Astrocyte of the cerebellum (primary cell): ENCODE measurements around the gene PARVG.

Experiments used
- DNase-seq: peaks from one replicate; pipeline ENCODE4 v3.0.0-alpha.2; 2011; ENCODE audit warnings: low read depth
- H3K4me3 ChIP-seq: 2 replicates; pipeline ENCODE4 v1.5.1; 2011; ENCODE audit warnings: mild to moderate bottlenecking, low read depth, low read length, moderate library complexity
- in situ Hi-C: cut with HindIII; loops from 2 replicates; pipeline ENCODE4 v1.10.0; 2017; ENCODE audit warnings: low sequenced_read_pairs
- TF ChIP-seq, protein P1 (sequence below): IDR thresholded peaks from 2 replicates; pipeline ENCODE4 v1.5.1; 2012; ENCODE audit warnings: low read length, low read depth, moderate library complexity, mild to moderate bottlenecking; ENCODE audit errors: missing control alignments

The PARVG gene

DNA sequence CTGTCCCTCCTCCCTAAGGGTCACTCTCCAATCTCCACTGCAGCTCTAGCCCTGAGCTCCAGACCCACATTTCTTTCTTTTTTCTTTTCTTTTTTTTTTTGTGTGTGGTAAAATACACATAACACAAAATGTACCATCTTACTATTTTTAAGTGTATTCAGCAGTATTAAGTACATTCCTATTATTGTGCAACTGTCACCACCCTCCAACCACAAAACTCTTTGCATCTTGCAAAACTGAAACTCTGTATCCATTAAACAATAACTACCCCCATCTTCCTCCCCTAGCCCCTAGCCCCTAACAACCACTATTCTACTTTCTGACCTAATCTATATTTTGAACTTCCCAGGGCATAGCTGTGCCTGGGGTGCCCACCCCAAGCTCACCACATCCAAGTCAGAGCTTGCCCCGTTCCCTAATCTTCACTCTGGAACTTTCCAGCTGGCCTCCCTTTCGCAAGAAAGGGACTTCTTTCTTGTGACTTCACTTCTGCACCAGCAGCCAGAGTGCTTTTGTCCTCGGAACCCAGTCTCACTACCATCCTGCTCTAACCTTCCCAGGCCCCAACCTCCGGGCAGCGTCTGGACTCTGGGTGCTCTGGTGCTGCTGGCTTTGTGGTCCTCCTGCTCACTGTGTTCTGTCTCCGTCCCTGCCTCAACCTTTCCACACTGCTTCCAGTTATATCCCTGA lies 30.7 kb downstream of the PARVG start:
- DNase-seq: no peak
- TF ChIP-seq, protein P1, sequence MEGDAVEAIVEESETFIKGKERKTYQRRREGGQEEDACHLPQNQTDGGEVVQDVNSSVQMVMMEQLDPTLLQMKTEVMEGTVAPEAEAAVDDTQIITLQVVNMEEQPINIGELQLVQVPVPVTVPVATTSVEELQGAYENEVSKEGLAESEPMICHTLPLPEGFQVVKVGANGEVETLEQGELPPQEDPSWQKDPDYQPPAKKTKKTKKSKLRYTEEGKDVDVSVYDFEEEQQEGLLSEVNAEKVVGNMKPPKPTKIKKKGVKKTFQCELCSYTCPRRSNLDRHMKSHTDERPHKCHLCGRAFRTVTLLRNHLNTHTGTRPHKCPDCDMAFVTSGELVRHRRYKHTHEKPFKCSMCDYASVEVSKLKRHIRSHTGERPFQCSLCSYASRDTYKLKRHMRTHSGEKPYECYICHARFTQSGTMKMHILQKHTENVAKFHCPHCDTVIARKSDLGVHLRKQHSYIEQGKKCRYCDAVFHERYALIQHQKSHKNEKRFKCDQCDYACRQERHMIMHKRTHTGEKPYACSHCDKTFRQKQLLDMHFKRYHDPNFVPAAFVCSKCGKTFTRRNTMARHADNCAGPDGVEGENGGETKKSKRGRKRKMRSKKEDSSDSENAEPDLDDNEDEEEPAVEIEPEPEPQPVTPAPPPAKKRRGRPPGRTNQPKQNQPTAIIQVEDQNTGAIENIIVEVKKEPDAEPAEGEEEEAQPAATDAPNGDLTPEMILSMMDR: no peak
- in situ Hi-C loops: no loop called here
- no peak overlapping the region for H3K4me3 ChIP-seq

DNA sequence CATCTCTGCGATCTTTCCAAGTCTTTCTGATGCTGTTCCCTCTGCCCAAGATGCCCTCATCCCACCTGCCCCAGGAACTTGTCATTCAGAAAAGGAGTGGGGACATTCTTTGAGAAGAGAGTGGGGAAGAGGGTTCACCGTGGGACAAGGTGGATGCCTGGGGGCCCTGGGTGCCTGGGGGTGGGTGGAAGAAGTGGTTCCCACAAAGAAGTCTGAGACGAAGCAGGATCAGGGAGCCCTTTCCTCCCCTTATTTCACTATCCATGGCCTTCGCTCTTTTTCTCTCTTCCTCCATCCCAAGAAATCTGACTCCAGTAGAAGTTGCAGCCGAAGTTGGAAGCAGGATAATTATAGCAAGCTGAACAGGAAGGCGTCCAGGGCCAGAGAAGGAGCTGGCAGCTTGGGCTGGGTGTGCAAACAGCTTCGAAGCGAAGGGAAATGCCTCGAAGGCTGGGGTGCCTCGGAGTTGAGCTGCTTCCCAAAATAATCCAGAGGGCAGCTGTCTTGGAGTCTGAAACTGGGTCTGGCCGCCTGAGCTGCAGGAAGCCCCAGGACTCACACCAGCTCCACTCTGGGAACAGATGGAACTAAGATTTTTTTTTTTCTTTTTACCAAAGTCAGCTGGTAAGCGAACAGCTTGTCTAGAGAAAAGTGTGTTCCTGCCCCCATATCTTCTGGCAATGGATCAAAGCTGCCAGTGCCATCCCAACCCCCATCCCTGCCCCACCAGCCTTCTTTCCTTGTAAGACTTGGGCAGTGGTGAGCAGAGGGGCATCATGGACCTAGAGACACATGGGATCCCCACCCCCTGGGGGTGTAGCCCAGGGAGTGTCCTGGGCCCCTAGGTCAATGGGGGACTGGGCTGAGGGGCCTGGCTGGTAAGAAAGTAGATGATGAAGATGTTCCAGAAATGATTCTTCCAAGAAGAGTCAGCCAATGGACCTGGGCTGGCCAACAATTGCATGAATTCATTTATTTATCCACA lies 31.5 kb downstream of the PARVG start:
- DNase-seq: no peak
- in situ Hi-C loops: no loop called here
- TF ChIP-seq, protein P1: no peak
- no peak overlapping the region for H3K4me3 ChIP-seq

DNA sequence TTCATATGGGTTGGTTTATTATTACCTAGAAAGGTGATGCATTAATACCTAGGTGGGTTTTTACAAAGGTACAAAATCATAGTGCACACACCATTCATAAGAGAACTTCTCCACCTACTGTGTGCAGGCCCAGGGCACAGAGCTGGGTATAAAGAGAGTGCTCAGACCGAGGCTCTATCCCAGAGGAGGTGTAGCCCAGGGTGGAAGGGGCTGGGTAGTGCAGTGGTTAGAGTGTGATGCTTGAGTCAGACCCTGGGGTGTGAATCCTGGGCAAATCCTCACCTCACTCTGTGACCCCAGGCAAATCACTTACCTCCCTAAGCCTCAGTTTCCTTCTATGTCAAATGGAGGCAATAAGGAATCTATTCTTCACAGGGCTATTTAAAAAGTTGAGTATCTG lies 32.2 kb downstream of the PARVG start:
- TF ChIP-seq, protein P1: no peak
- no peak for DNase-seq
- in situ Hi-C loops: no loop called here

DNA sequence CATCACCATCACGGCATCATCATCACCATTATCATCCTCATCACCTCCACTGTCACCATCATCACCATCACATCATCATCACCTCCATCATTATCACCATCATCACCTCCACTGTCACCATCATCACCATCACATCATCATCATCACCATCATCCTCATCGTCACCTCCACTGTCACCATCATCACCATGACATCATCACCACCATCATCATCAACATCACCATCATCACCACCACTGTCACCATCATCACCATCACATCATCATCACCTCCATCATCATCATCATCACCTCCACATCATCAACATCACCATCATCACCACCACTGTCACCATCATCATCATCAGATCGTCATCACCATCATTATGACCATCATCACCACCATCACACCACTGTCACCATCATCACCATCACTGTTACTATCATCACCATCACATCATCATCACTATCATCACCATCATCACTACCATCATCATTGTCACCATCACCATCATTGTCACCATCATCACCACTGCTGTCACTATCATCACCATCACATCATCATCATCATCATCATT lies 32.8 kb downstream of the PARVG start:
- no peak for DNase-seq
- no peak overlapping the region for H3K4me3 ChIP-seq
- in situ Hi-C loops: no loop called here
- TF ChIP-seq, protein P1: no peak

More for the DNA sequence above, 32.2 kb downstream of the PARVG start:
- H3K4me3 ChIP-seq: no peak overlapping the region

DNA sequence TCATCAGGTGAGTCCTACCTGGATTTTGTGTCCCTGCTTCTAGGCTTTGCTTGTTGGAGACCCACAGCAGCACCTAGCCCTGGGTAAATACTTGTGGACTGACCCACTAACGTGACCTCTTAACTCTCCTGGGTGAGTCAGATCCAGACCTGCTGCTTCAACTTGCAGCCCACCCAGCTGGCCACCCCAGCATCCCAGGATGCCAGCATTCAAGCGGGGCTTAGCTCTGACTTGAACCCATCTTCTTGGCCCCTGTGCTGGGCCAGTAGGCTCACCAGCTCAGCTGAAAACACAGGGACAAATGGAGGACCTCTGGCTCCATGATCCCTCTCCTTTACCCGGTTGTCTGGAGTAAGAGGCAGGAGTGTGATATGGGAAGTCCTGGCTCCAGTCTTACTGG lies 33.5 kb downstream of the PARVG start:
- TF ChIP-seq, protein P1: no peak
- no peak for DNase-seq
- in situ Hi-C loops: no loop called here
- H3K4me3 ChIP-seq: no peak overlapping the region

DNA sequence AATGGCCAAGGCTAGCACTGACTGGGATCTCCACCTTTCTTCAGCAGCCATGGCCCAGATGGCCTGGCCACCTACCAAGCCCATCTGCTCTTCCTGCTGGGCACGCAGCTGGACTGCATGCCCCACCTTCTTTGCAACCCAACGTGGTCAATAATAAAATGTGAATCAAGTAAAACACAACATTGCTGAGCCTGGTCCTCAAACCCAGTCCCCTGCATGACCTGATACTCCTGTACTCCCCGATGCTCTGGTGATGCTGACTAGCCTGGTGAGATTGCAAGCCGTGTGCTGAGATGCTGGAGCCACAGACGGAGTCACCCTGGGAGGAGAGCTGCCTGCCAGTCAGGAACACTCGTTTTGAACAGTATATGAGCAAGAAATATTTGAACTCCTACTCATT lies 34.0 kb downstream of the PARVG start:
- in situ Hi-C loops: no loop called here
- TF ChIP-seq, protein P1: no peak
- DNase-seq: no peak
- H3K4me3 ChIP-seq: no peak overlapping the region
